Astrocyte (in vitro differentiated cells and primary cell): ENCODE results near the gene MED15. TPM values are rescaled to one million over a fixed set of nuclear protein-coding genes. Genes with fewer than 3 reads are reported as not detected.
"Not testable (repeated sequence)": the region's sequence is repeated elsewhere in the genome, so short reads cannot be mapped to it uniquely, and the experiment has no call there.

Source experiments
- DNase-seq: peaks from one replicate; pipeline ENCODE4 v3.0.0-alpha.2; 2010; ENCODE audit warnings: low read depth
- FAIRE-seq: peaks from 2 replicates; lab custom pipeline; 2011; peaks lifted over from hg19 to GRCh38; lab: Jason Lieb, UNC
- H2AFZ ChIP-seq: 2 replicates; pipeline ENCODE4 v1.6.0; 2012; ENCODE audit warnings: low read depth, low read length, inconsistent platforms
- H3K27ac ChIP-seq: 2 replicates; pipeline ENCODE4 v1.5.1; 2011; ENCODE audit warnings: low read depth, low read length, inconsistent platforms
- H3K27me3 ChIP-seq: 2 replicates; pipeline ENCODE4 v1.6.0; 2011; ENCODE audit warnings: low read length, inconsistent platforms; ENCODE audit not compliant: insufficient read depth
- H3K36me3 ChIP-seq: 2 replicates; pipeline ENCODE4 v1.5.1; 2011; ENCODE audit warnings: low read length, inconsistent platforms; ENCODE audit not compliant: insufficient read depth
- H3K4me1 ChIP-seq: 2 replicates; pipeline ENCODE4 v1.5.1; 2011; ENCODE audit warnings: low read length, inconsistent platforms; ENCODE audit not compliant: insufficient read depth
- H3K4me2 ChIP-seq: 2 replicates; pipeline ENCODE4 v1.6.0; 2012; ENCODE audit warnings: low read length, inconsistent platforms
- H3K4me3 ChIP-seq: 2 replicates; pipeline ENCODE4 v1.5.1; 2011; ENCODE audit warnings: low read depth, mild to moderate bottlenecking, low read length, inconsistent platforms; ENCODE audit not compliant: insufficient read depth
- H3K79me2 ChIP-seq: 2 replicates; pipeline ENCODE4 v1.6.0; 2012; ENCODE audit warnings: mild to moderate bottlenecking, low read length, inconsistent platforms; ENCODE audit not compliant: insufficient read depth
- H3K9ac ChIP-seq: 2 replicates; pipeline ENCODE4 v1.6.0; 2012; ENCODE audit warnings: mild to moderate bottlenecking, low read length, inconsistent platforms
- H3K9me3 ChIP-seq: 2 replicates; pipeline ENCODE4 v1.5.1; 2012; ENCODE audit warnings: low read depth, mild to moderate bottlenecking, low read length, inconsistent platforms; ENCODE audit not compliant: insufficient read depth
- H4K20me1 ChIP-seq: 2 replicates; pipeline ENCODE4 v1.6.0; 2012; ENCODE audit warnings: low read length, inconsistent platforms; ENCODE audit not compliant: insufficient read depth
- H3K27ac Mint-ChIP-seq: one replicate; pipeline ENCODE4 v1.8.0; 2021; ENCODE audit warnings: mild to moderate bottlenecking, mixed read lengths; ENCODE audit not compliant: unreplicated experiment
- H3K27me3 Mint-ChIP-seq: one replicate; pipeline ENCODE4 v1.8.0; 2021; ENCODE audit warnings: low read depth, mixed read lengths; ENCODE audit not compliant: unreplicated experiment
- H3K36me3 Mint-ChIP-seq: one replicate; pipeline ENCODE4 v1.8.0; 2021; ENCODE audit warnings: low read depth, mixed read lengths; ENCODE audit not compliant: unreplicated experiment
- H3K4me1 Mint-ChIP-seq: one replicate; pipeline ENCODE4 v1.8.0; 2021; ENCODE audit warnings: low read depth, mixed read lengths; ENCODE audit not compliant: unreplicated experiment
- H3K4me3 Mint-ChIP-seq: one replicate; pipeline ENCODE4 v1.8.0; 2021; ENCODE audit warnings: mild to moderate bottlenecking, moderate library complexity, mixed read lengths; ENCODE audit not compliant: unreplicated experiment
- H3K9me3 Mint-ChIP-seq: one replicate; pipeline ENCODE4 v1.8.0; 2021; ENCODE audit warnings: mild to moderate bottlenecking, mixed read lengths; ENCODE audit not compliant: unreplicated experiment
- CTCF ChIP-seq: IDR thresholded peaks from 2 replicates; pipeline ENCODE4 v1.5.1; 2011; ENCODE audit warnings: low read depth, mild to moderate bottlenecking, inconsistent platforms, low read length, moderate library complexity; ENCODE audit not compliant: insufficient read depth
- EZH2 ChIP-seq: IDR thresholded peaks from 2 replicates; pipeline ENCODE4 v1.6.1; 2012; ENCODE audit warnings: mild to moderate bottlenecking, low read length, inconsistent platforms; ENCODE audit not compliant: insufficient read depth
- total RNA-seq: library from RNA; stranded (reverse); gene quantifications from 2 replicates; pipeline ENCODE4 v1.2.1, GENCODE V29; 2021

MED15 gene
- total RNA-seq, 1 donor from 2014 or later = 153 TPM

- peak overlapping the region; percentile 39 for H3K4me2 ChIP-seq
- peaks cover 4% of the 10 kb centered on the region for H4K20me1 ChIP-seq
- Mint-ChIP-seq H3K9me3 (no peaks in the 10 kb centered on the region), H3K27ac (peak overlapping the region; percentile 85), H3K4me1 (peaks cover 16% of the 10 kb centered on the region), H3K36me3 (no peaks in the 10 kb centered on the region), H3K27me3 (no peaks in the 10 kb centered on the region), H3K4me3 (peak overlapping the region; percentile 34)
- no peaks in the 10 kb centered on the region for H3K27me3 ChIP-seq
- no peaks in the 10 kb centered on the region for H3K36me3 ChIP-seq
- peaks cover 19% of the 10 kb centered on the region for H3K79me2 ChIP-seq
- H3K4me3 ChIP-seq = no peak overlapping the region
- no peak for FAIRE-seq
- no peak for TF ChIP-seq EZH2
- TF ChIP-seq CTCF = no peak
- H3K9ac ChIP-seq = no peak overlapping the region
- no peak overlapping the region for H2AFZ ChIP-seq
- H3K27ac ChIP-seq = peak overlapping the region; percentile 12
- no peak for DNase-seq
- no peaks in the 10 kb centered on the region for H3K9me3 ChIP-seq
- H3K4me1 ChIP-seq = peaks cover 14% of the 10 kb centered on the region
Measured at GRCh38 chr22:20503816-20504215, 3.6 kb upstream of the MED15 start.

- not testable (repeated sequence) for H2AFZ ChIP-seq
Measured at GRCh38 chr22:20504293-20504922, 3.0 kb upstream of the MED15 start.

GRCh38 chr22:20506543-20507252 lies 712 bp upstream of the MED15 start:
- FAIRE-seq (no peak), DNase-seq (no peak)
- Histone ChIP-seq H3K79me2 (peaks cover 48% of the 10 kb centered on the region), H3K4me1 (peaks cover 40% of the 10 kb centered on the region), H3K9ac (peak overlapping the region; percentile 98), H3K9me3 (no peaks in the 10 kb centered on the region), H3K4me3 (peak overlapping the region; percentile 81), H3K27me3 (no peaks in the 10 kb centered on the region), H3K36me3 (no peaks in the 10 kb centered on the region), H3K4me2 (peak overlapping the region; percentile 98), H4K20me1 (peaks cover 29% of the 10 kb centered on the region), H3K27ac (peak overlapping the region; percentile 97), H2AFZ (peak overlapping the region; percentile 87)
- H3K27ac Mint-ChIP-seq = peak overlapping the region; percentile 93
- no peaks in the 10 kb centered on the region for H3K9me3 Mint-ChIP-seq
- peaks cover 7% of the 10 kb centered on the region for H3K36me3 Mint-ChIP-seq
- peak overlapping the region; percentile 94 for H3K4me3 Mint-ChIP-seq
- H3K27me3 Mint-ChIP-seq = no peaks in the 10 kb centered on the region
- TF ChIP-seq CTCF (no peak), EZH2 (no peak)
- peaks cover 32% of the 10 kb centered on the region for H3K4me1 Mint-ChIP-seq

More at GRCh38 chr22:20504293-20504922, 3.0 kb upstream of the MED15 start:
- peak overlapping the region; percentile 85 for H3K27ac Mint-ChIP-seq
- not testable (repeated sequence) for H3K9me3 Mint-ChIP-seq, H3K4me3 ChIP-seq, FAIRE-seq, H3K36me3 ChIP-seq, H4K20me1 ChIP-seq, H3K9me3 ChIP-seq, H3K27me3 ChIP-seq, H3K9ac ChIP-seq, H3K36me3 Mint-ChIP-seq, H3K27me3 Mint-ChIP-seq
- H3K27ac ChIP-seq = peak overlapping the region; percentile 12
- DNase-seq = peak; percentile 49
- peak overlapping the region; percentile 39 for H3K4me2 ChIP-seq
- peaks cover 19% of the 10 kb centered on the region for H3K4me1 Mint-ChIP-seq
- peaks cover 19% of the 10 kb centered on the region for H3K4me1 ChIP-seq
- H3K79me2 ChIP-seq = peaks cover 25% of the 10 kb centered on the region
- H3K4me3 Mint-ChIP-seq = peak overlapping the region; percentile 34

GRCh38 chr22:20508067-20508755 lies 801 bp downstream of the MED15 start:
- H3K4me3 Mint-ChIP-seq = peak overlapping the region; percentile 94
- not testable (repeated sequence) for FAIRE-seq
- peaks cover 40% of the 10 kb centered on the region for H3K4me1 ChIP-seq

More at GRCh38 chr22:20508067-20508755, 801 bp downstream of the MED15 start:
- peaks cover 63% of the 10 kb centered on the region for H3K79me2 ChIP-seq
- not testable (repeated sequence) for H3K9me3 ChIP-seq, H2AFZ ChIP-seq, DNase-seq, H3K36me3 Mint-ChIP-seq, H3K27me3 Mint-ChIP-seq, H3K27me3 ChIP-seq, H3K36me3 ChIP-seq, H3K9me3 Mint-ChIP-seq
- Mint-ChIP-seq H3K27ac (peak overlapping the region; percentile 93), H3K4me1 (peaks cover 39% of the 10 kb centered on the region)
- peaks cover 42% of the 10 kb centered on the region for H4K20me1 ChIP-seq
- H3K9ac ChIP-seq = peak overlapping the region; percentile 98
- peak overlapping the region; percentile 98 for H3K4me2 ChIP-seq
- H3K27ac ChIP-seq = peak overlapping the region; percentile 97
- peak overlapping the region; percentile 81 for H3K4me3 ChIP-seq
